Measurements from ENCODE around the gene BLOC1S1. TPM values are rescaled to one million over a fixed set of nuclear protein-coding genes. Genes with fewer than 3 reads are reported as not detected.

The BLOC1S1 gene
- total RNA-seq, 1 experiment from 2014 or later = 85.5 TPM

- POLR2A ChIA-PET = interaction anchor here (1.3 kb wide), 1 partner anchor 84 kb away, joined by 4 read pairs; the partner anchor contains the start of gene DNAJC14
- CTCF ChIA-PET = no interaction called here
- ATAC-seq (no peak), DNase-seq (ENCODE audit: low read depth, low spot score) (no peak)
- TF ChIP-seq CTCF (IDR thresholded peaks at IDR 0.05 in 2 of 3, conservative IDR thresholded peaks at IDR 0.05 in 1 of 3; ENCODE audit: borderline replicate concordance in 1 of 3, insufficient read depth in 1 of 3, low read depth in 2 of 3, low read length in 2 of 3) = no peak
- TF ChIP-seq ELF1 (IDR thresholded peaks at IDR 0.05; ENCODE audit: borderline replicate concordance, low read depth) = no peak
- TF ChIP-seq POLR2AphosphoS5 (IDR thresholded peaks at IDR 0.05; ENCODE audit: low read depth, low read length) = no peak
- TF ChIP-seq TCF7L2 (IDR thresholded peaks at IDR 0.05; ENCODE audit: borderline replicate concordance, extremely low read depth, insufficient read depth, insufficient read length) = no peak
- TF ChIP-seq FOSL1 (IDR thresholded peaks at IDR 0.05; ENCODE audit: low read depth) = no peak
- no peak for TF ChIP-seq ATF3 (IDR thresholded peaks at IDR 0.05)
- no peak for TF ChIP-seq SP1 (IDR thresholded peaks at IDR 0.05; ENCODE audit: low read depth)
- no peak for TF ChIP-seq CEBPB (IDR thresholded peaks at IDR 0.05; ENCODE audit: low read depth)
- TF ChIP-seq EZH2 (IDR thresholded peaks at IDR 0.05) = no peak
- TF ChIP-seq SIN3A (IDR thresholded peaks at IDR 0.05; ENCODE audit: low read depth) = no peak
- no peak for TF ChIP-seq ZFX (IDR thresholded peaks at IDR 0.05)
- no peak for TF ChIP-seq ZBTB33 (IDR thresholded peaks at IDR 0.05; ENCODE audit: extremely low read depth, insufficient replicate concordance, low read length)
- no peak for TF ChIP-seq SRF (IDR thresholded peaks at IDR 0.05; ENCODE audit: low read depth)
- TF ChIP-seq ZNF274 (IDR thresholded peaks at IDR 0.05; ENCODE audit: low read depth, low read length) = no peak
- TF ChIP-seq EGR1 (IDR thresholded peaks at IDR 0.05; ENCODE audit: low read depth) = no peak
- TF ChIP-seq MAX (IDR thresholded peaks at IDR 0.05) = no peak
- TF ChIP-seq EZH2phosphoT487 (IDR thresholded peaks at IDR 0.05; ENCODE audit: borderline replicate concordance) = no peak
- no peak for TF ChIP-seq JUND (IDR thresholded peaks at IDR 0.05)
- Histone ChIP-seq H2AFZ (ENCODE audit: low read depth, low read length, poor library complexity, severe bottlenecking) (no peak overlapping the region), H3K4me1 (ENCODE audit: control insufficient read depth in 1 of 2, insufficient read depth in 2 of 2, low read length in 2 of 2) (peaks cover 7 to 27% of the 10 kb centered on the region in 2 experiments), H3K27ac (ENCODE audit: low read depth, low read length) (no peak overlapping the region), H3K9me3 (ENCODE audit: control insufficient read depth in 1 of 2, insufficient read depth in 1 of 2, low read depth in 1 of 2, low read length in 2 of 2) (no peaks in the 10 kb centered on the region), H3K9me2 (ENCODE audit: insufficient read depth) (no peaks in the 10 kb centered on the region), H3K36me3 (ENCODE audit: control insufficient read depth in 1 of 2, insufficient read depth in 2 of 2, low read length in 2 of 2) (no peaks in the 10 kb centered on the region), H3K79me2 (ENCODE audit: insufficient read depth, low read length) (peaks cover 3% of the 10 kb centered on the region; the same call in 1 of the 2 replicates), H3K27me3 (ENCODE audit: insufficient read depth, low read length) (no peaks in the 10 kb centered on the region), H3K9ac (ENCODE audit: low read length) (no peak overlapping the region), H4K20me1 (ENCODE audit: insufficient read depth) (no peaks in the 10 kb centered on the region), H3K4me3 (replicated peaks in 1 of 2; ENCODE audit: low read depth in 1 of 2, low read length in 2 of 2) (no peak overlapping the region), H3K4me2 (ENCODE audit: low read length) (no peak overlapping the region)
- no TSS peak for BruUV-seq (replicated peaks)
- intact Hi-C loops (cut with micrococcal nuclease) = no loop called here
- RAD21 ChIA-PET (ENCODE audit: low non-redundant PET in 1 of 2, low total read pairs in 2 of 2, uncharacterized antibody in 2 of 2, unreplicated experiment in 2 of 2) = no interaction called here
These were observed 29.7 kb downstream of the BLOC1S1 start for GRCh38 chr12:55745361-55746173.
